H54 (cell line): ENCODE data around the gene BIK.

Source experiments
- DNase-seq: peaks from one replicate; pipeline ENCODE4 v3.0.0; 2011; ENCODE audit warnings: low spot score, mixed read lengths; ENCODE audit not compliant: insufficient read length
- FAIRE-seq: peaks from 3 replicates; lab custom pipeline; 2011; peaks lifted over from hg19 to GRCh38; lab: Jason Lieb, UNC
- POLR2A ChIP-seq: IDR thresholded peaks from 2 replicates; pipeline ENCODE4 v1.6.1; 2011; ENCODE audit warnings: low read depth, mild to moderate bottlenecking, low read length

BIK gene

GRCh38 chr22:43166132-43166930 lies 55.8 kb downstream of the BIK start:
- no peak for TF ChIP-seq POLR2A
- DNase-seq (no peak), FAIRE-seq (no peak)

- no peak for TF ChIP-seq POLR2A
- FAIRE-seq (no peak), DNase-seq (no peak)
Observed at GRCh38 chr22:43167001-43167589, 56.5 kb downstream of the BIK start.

GRCh38 chr22:43168471-43169309 lies 58.1 kb downstream of the BIK start:
- DNase-seq (no peak), FAIRE-seq (no peak)
- TF ChIP-seq POLR2A: no peak

- FAIRE-seq: no peak
- no peak for TF ChIP-seq POLR2A
- no peak for DNase-seq
Observed at GRCh38 chr22:43169310-43170130, 59.0 kb downstream of the BIK start.

GRCh38 chr22:43170131-43170480 lies 59.6 kb downstream of the BIK start:
- DNase-seq: no peak
- FAIRE-seq: no peak
- TF ChIP-seq POLR2A: no peak

GRCh38 chr22:43171019-43171491 lies 60.5 kb downstream of the BIK start:
- FAIRE-seq (no peak), DNase-seq (no peak)

GRCh38 chr22:43171607-43172006 lies 61.1 kb downstream of the BIK start:
- DNase-seq (no peak), FAIRE-seq (no peak)
- TF ChIP-seq POLR2A: no peak

More at GRCh38 chr22:43171019-43171491, 60.5 kb downstream of the BIK start:
- TF ChIP-seq POLR2A: no peak

- TF ChIP-seq POLR2A: no peak
- DNase-seq (no peak), FAIRE-seq (no peak)
Observed at GRCh38 chr22:43172191-43172590, 61.6 kb downstream of the BIK start.

- no peak for TF ChIP-seq POLR2A
- no peak for FAIRE-seq
- DNase-seq: no peak
Observed at GRCh38 chr22:43173566-43173965, 63.0 kb downstream of the BIK start.

GRCh38 chr22:43173976-43174720 lies 63.6 kb downstream of the BIK start:
- no peak for TF ChIP-seq POLR2A
- DNase-seq: no peak
- FAIRE-seq: no peak

GRCh38 chr22:43174941-43175531 lies 64.5 kb downstream of the BIK start:
- DNase-seq: no peak
- TF ChIP-seq POLR2A: no peak
- no peak for FAIRE-seq

GRCh38 chr22:43176090-43176489 lies 65.5 kb downstream of the BIK start:
- FAIRE-seq (no peak), DNase-seq (no peak)
- TF ChIP-seq POLR2A: no peak
